Astrocyte of the cerebellum (primary cell): ENCODE data around the gene ASPSCR1.

Source experiments
- DNase-seq: peaks from one replicate; pipeline ENCODE4 v3.0.0-alpha.2; 2011; ENCODE audit warnings: low read depth
- H3K4me3 ChIP-seq: 2 replicates; pipeline ENCODE4 v1.5.1; 2011; ENCODE audit warnings: mild to moderate bottlenecking, low read depth, low read length, moderate library complexity
- CTCF ChIP-seq: IDR thresholded peaks from 2 replicates; pipeline ENCODE4 v1.5.1; 2012; ENCODE audit warnings: low read length, low read depth, moderate library complexity, mild to moderate bottlenecking; ENCODE audit errors: missing control alignments
- in situ Hi-C: cut with HindIII; loops from 2 replicates; pipeline ENCODE4 v1.10.0; 2017; ENCODE audit warnings: low sequenced_read_pairs

Gene ASPSCR1

DNA sequence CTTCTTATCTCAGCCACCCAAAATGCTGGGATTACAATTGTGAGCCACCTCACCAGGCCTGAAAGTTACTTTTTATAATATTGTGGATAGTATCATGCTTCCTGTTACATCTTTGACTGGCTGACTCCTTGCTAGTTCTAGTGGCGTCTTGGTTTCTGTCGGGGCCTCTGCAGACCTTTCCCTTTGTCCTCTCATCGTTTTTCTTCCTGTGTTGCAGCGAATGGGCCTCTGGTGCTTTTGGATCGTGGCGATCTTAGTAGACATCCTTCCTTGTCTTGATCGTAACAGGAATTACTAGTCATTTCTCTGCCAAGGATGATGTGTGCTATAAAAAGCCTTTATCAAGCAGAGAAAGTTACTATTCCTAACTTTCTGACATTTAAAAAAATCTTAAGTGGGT, 20.8 kb downstream of the ASPSCR1 start:
- no peak for DNase-seq
- in situ Hi-C loops: no loop called here
- no peak overlapping the region for H3K4me3 ChIP-seq
- TF ChIP-seq CTCF: no peak

DNA sequence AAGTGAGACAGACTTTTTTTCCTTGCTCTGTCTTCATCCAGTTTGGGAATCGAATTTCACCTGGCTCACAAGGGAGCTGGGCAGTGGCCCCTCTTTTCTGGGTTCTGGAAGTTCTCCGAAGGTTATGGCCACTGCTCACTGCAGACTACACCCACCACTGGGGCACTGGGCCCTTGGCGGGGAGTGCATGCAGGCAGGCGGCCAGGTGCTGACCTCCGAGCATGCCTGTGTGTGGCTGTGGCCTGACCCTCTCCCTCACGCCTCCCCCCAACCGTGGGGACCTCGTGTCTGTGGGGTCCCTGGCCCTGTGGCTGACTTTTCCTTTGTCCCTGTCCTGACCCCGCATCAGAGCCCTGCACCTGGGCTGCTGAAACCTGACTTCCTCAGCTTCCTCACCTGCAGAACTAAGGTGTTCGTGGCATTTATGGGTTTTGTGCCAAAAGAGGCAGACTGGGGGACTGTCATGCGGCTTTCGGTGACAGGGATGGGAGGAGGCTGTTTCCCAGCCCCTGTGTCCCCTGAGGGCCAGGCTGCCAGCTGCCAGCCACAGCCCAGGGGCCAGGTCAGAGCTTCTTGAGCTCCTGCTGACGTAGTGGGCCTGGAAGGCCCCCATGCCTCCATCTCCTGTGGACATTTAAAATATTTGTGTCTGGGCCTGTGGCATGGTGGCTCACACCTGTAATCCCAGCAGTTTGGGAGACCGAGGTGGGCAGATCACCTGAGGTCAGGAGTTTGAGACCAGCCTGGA, 21.4 kb downstream of the ASPSCR1 start:
- DNase-seq: no peak
- no peak overlapping the region for H3K4me3 ChIP-seq
- in situ Hi-C loops: no loop called here

DNA sequence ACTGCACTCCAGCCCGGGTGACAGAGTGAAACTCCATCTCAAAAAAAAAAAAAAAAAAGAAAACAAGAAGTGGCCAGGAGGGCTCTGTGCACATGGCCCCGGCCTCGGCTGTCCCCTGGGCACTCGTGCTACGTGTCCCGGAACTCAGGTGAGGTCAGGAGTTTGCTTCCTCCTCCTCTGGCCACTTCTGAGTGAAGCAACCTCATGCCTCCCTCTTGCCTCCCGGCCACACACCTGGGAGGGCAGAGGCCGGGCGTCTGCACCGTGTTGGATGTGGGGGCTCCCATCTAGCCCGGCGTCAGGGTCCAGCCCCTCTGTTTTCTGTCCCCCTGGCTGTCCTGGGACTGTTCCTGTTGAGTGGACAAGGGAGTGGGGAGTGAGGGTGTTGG, 22.2 kb downstream of the ASPSCR1 start:
- no peak for DNase-seq
- in situ Hi-C loops: no loop called here
- no peak for TF ChIP-seq CTCF
- no peak overlapping the region for H3K4me3 ChIP-seq

More for the DNA sequence above, 21.4 kb downstream of the ASPSCR1 start:
- no peak for TF ChIP-seq CTCF

GRCh38 chr17:81999976-82000802, 22.8 kb downstream of the ASPSCR1 start:
- TF ChIP-seq CTCF: no peak
- DNase-seq: no peak
- no peak overlapping the region for H3K4me3 ChIP-seq
- in situ Hi-C loops: no loop called here

DNA sequence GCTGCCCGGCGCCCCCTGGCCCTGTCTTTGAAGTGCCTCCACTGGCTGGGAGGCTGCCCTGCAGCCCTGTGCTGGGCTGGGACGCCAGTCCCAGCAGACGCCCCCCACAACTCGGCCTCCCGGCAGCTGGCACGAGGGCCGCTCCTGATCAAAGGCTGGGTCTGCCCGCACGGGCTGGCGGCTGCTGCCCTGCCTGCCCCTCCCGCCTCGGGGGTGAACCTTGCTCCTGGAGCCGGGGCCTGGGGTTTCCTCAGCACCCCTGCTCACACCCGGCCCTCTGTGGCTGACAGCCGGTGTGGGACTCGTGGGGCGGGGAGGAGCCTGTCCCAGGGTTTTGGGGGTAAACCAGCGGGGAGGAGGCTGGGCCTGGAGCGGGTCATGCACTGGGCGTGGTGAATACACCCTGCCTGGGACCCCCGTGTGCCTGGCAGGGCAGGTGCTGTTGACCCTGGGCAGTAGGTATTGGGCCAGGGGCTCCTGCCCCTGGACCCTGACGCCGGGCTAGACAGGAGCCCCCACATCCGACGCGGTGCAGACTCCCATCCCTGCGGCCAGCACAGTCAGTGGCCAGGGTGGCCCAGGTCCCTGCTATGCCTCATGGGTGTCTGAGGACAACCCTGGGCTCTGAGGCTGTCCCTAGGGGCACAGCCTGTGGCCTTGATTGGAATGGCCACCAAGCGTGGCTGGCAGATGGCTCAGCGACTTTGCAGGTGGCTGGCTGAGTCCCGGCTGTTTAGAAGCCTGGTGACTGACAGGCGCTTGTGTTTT, 23.6 kb downstream of the ASPSCR1 start:
- in situ Hi-C loops: no loop called here
- no peak for DNase-seq
- no peak for TF ChIP-seq CTCF
- no peak overlapping the region for H3K4me3 ChIP-seq

- no peak for TF ChIP-seq CTCF
- no peak for DNase-seq
- no peak overlapping the region for H3K4me3 ChIP-seq
- in situ Hi-C loops: no loop called here
Observed at GRCh38 chr17:82001571-82002056, 24.2 kb downstream of the ASPSCR1 start.
